ENCODE data around the gene TTLL13.

The TTLL13 gene, protein sequence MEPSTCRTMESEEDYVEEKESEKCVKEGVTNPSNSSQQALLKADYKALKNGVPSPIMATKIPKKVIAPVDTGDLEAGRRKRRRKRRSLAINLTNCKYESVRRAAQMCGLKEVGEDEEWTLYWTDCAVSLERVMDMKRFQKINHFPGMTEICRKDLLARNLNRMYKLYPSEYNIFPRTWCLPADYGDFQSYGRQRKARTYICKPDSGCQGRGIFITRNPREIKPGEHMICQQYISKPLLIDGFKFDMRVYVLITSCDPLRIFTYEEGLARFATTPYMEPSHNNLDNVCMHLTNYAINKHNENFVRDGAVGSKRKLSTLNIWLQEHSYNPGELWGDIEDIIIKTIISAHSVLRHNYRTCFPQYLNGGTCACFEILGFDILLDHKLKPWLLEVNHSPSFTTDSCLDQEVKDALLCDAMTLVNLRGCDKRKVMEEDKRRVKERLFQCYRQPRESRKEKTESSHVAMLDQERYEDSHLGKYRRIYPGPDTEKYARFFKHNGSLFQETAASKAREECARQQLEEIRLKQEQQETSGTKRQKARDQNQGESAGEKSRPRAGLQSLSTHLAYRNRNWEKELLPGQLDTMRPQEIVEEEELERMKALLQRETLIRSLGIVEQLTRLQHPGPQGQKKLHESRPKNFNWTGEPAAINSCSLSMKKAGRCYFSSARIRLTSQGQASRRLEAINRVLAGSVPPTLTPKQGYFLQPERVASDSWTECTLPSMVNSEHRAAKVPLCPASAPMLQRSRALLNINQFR

DNA sequence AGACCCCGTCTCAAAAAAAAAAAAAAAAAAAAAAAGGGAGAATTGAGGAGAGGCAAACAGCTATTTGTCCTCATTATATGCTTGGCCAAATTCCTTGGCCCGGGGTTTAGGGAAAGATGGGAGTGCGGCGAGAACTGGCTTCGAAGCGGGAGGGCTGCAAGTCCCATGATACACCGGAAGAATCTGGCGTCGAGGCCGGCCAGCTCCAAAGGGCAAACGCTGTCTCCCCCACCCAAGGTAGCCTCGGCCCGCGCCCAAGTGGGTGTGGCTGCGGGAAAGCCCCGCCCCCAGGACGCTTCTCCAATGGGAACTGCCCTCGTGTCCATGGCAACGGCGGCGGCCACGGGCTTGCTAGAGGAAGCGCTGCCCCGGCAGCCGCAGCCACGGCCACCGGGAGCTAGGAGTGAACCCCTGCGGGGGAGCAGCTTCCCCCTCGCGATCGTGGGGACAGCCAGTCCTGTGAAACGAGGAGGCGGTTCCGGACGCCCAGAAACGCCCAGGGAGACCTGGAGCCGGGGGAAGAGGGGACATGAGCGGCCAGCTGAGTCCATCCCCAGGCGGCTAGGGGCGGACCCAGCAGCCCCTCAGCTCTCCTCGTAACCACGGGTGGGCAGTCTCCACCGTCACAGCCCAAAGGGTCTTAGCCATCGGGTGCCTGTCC, at the start of gene TTLL13:
TSS of gene TTLL13 (plus strand) at position 354 of the 661 bp plus-strand sequence. CDS start 1,075 bp downstream, outside the sequence.
- FAIRE-seq, result no peak

DNA sequence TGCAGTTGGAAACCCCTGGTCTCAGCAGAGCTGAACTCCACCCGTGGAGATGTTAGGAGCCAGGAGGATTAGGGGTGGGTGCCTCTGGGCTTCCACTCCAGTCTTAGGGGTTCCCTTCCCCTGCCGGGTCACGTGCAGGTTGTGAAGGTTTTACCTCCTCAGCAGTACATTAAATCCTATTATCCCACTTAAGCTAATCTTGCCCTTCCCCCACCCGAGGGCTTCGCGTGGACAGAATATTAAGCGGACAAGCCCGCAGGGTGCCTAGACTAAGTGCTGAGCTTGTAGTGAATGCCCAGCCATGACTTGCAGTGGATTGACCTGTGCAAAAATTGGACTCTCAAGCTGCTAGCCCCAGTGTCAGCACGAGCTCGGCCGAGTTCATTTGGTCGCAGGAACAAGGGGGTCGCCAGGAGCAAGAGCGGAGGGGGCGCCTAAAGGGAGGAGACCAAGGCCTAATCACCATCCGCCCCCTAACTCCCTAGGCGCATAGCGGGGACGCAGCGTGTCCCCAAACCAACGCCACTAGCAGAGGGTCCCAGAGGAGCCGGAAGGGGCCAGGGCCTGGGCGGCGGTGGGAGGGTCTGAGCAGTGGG, 48.7 kb upstream of the TTLL13 start:
- no peak for FAIRE-seq

DNA sequence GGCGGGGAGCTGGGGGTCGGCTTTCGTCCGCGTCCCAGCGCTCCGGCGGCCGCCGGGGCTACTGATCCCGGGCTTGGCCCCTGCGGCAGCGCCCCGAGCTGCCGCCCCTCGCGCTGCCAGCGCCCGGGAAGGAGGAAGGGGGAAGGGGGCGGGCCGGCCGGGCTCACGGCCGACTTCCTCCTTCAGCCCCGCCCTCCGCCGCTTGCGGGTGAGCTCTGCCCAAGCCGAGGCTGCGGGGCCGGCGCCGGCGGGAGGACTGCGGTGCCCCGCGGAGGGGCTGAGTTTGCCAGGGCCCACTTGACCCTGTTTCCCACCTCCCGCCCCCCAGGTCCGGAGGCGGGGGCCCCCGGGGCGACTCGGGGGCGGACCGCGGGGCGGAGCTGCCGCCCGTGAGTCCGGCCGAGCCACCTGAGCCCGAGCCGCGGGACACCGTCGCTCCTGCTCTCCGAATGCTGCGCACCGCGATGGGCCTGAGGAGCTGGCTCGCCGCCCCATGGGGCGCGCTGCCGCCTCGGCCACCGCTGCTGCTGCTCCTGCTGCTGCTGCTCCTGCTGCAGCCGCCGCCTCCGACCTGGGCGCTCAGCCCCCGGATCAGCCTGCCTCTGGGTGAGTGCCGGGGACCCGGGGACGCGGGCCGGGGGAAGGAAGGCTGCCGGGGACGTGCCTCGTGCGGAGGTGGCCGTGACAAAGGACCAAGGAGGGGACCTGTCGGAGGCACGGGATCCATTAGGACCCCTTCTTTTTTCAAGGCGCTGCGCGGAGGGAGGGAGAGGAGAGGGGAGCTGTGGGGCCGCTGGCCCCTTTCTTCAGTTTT, 48.0 kb upstream of the TTLL13 start, which contains the start of gene SEMA4B:
TSS of gene SEMA4B (plus strand) at position 201 of the 814 bp plus-strand sequence. CDS start at position 450, 249 bp downstream.
- FAIRE-seq, result no peak

DNA sequence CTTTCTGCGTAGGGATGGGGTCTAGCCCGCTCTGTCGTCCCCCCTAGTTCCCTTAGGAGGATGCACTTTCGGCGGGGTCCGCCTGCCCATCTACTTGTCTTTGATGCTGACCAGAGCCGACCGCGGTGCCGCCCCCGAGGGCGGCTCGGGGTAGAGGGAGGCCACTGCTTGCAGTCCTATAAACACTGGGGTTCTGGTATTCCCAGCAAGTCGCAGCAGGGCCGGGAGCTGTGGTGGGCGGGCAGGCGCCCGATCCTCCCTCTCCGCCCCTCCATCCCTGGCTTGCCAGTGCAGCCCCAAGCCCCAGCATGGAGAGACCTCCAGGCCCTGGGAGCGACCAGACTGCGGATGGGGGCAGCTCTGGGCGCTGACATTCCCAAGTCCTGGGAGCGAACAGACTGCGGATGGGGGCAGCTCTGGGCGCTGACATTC, 47.4 kb upstream of the TTLL13 start:
- FAIRE-seq, result no peak

DNA sequence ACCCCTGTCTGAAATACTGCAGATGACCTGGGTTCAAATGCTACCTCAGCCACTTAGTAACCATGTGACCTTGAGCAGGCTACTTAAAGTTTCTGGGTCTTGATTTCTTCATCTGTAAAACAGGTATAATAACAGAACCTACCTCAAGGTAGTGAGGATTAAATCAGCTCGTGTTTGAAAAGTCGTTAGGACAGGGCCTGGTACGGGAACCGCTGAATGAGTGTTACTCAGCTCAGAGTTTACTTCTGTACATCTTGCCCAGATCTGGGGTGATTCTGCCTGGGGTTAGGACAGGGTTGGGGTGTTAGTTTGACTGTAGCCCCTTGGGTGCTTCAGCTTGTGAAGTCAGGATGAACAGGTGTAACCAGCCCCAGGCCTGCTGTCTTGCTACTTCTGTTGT, 46.4 kb upstream of the TTLL13 start:
- FAIRE-seq, result no peak

DNA sequence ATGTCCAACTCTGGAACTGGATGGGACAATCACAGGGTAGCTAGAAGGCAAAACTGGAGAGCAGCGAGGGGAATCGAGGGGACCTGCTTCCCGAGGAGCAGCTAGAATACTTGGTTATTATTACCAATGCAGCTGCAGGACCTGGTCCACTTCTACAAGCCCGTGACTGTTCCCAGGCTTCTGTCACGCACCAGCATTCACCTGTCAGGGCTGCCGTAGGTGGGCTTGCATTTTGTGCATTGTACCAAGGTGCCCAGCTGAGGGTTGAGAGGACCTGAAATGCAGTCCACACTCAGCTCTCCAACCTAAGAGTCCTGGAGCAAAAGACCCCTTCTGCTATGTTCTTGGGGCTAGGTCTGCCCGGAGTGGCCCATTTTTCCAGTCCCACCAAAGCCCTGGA, 45.9 kb upstream of the TTLL13 start:
- no peak for FAIRE-seq

DNA sequence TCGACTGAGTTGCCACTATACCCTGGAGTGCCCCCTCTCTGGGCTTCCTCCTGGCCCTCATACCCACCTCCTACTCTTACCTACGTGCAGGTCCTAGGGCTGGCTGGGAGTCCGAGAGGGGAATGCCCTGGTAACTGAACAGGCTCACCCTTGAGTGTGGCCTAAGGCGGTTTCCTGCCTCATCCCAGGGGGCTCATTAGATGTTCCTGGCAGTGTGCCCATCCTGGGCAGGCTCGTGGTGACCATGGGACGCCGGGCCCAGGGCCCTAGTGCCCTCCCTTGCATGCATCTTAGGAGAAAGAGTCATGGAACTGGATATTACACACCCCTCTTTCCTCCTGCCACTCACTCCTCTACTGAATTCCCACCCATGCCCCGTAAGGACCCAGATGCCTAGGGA, 45.4 kb upstream of the TTLL13 start:
- FAIRE-seq, result no peak

DNA sequence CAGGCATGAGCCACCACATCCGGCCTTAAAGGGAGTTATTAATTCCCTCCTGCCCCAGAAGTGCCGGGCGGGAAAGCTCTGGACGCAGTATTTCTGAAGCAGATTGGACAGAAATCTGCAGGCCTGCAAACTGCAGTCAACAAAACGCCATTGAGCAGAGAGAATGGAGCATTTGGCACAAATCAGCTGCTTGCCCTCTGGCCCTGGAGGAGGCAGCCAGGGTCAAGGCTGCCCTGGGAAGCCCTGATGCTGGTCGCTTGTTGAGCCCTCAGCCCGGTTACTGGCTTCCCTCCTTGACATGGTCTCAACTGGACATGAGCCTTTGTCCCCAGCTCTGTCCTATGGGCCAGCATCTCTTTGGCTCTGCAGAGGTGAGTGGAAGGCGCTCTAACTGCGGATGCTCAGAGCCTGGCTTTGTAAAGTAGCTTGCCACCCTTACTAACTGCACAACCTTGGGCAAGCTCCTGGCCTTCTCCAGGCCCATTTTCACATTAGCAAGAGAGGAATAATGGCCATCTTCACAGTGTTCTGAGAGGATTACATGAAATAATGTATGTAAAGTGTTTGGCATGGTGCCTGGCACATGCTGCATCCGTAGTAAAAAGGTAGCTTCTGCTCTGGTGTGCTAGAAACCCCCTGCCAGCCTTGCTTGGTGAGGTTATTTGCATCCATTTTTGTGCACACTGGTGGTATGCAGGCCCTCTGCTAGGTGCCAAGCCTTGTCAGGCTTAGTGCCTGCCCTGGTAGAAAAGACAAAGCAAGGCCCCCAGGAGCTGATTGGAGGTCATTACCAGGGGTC, 44.1 kb upstream of the TTLL13 start:
- FAIRE-seq, result no peak

DNA sequence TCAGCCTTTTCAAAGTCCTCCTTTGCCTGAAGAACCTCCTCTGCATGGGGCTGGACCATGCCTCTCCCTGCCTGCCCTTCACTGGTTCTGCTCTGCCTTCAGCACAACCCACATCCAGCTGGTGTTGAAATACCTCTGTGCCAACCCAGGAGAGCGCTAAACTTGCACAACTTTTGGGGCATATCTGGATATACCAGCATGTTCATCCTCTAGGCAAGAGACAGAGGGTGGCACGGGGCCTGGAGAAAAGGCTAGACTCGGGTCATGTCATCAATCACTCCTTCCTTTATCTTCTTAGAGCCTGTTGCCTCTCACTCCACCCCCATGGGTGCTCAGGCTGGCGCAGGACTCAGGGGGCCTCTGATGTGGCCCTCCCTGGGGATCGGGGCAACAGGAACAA, 43.5 kb upstream of the TTLL13 start:
- FAIRE-seq, result no peak

DNA sequence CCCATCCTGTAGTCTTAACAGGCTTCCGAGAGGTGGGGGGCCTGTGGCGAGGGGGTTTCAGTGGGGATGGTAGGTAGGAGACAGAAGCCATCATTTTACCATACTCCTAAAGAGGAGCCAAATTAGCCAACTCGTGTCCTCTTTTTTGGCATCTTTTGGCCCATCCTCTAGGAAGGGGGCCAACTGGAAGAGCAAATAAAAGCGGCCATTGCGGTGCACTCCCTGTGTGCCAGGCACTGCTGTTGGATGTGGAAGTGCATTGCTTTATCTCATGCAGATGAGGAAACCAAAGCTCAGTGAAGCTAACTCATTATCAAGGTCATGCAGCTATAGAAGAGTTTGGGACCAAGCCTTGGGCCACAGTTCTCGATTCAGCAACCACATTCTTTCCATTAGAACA, 42.1 kb upstream of the TTLL13 start:
- no peak for FAIRE-seq

DNA sequence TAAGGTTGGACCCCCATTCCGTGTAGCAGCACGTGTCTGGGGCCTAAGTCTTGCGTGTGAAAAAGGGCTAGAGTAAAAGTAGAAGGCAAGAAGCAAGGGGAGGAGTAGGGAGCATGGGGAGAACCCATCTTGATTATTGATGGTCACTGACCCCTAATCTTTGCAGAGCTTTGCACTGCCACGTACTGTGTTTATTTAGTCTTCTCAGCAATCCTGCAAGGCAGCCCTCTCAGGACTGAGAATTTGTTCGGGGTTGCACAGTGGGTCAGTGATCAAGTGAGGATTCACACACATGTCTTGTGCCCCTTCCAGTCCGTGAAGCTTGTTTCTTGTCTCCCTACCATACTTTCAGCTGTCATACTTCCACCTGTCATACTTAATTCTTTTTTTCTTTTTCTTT, 41.0 kb upstream of the TTLL13 start:
- no peak for FAIRE-seq

DNA sequence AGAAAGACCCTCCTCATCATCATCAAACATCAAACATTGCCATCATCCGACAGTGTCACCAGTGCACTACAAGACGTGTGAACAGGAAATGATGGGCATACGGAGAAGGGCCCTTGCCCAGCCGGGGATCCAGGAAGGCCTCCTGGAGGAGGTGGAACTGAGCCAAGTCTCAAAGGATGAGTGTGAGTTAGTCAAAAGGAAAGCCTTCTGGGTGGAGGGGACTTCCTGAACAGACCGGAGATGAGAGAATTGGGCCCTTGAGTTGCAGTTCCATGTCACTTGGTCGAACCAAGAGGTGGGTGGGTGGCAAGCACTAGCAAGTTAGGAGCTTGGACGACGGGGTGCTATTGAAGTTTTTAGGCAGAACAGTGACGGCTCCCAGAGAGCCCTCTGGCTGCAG, 39.8 kb upstream of the TTLL13 start:
- no peak for FAIRE-seq

DNA sequence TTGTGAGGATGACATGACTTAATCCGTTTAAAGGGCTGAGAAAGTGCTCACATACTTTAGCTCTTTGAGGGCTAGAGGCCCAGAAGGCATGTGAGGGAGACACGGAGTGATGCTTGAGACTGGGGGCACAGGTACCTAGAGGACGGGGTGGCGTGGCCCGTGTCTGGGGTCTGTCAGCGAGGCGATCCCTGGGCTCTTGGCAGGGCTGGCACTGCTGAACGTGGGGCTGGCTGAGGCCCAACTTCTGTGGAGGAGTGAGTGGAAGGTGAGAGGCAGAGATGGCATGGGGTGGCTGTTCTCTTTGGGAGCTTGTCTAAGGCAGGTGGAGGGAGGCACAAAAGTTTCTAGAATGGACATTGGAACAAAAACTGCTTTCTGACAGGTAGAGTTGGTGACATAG, 38.8 kb upstream of the TTLL13 start:
- FAIRE-seq, result no peak

DNA sequence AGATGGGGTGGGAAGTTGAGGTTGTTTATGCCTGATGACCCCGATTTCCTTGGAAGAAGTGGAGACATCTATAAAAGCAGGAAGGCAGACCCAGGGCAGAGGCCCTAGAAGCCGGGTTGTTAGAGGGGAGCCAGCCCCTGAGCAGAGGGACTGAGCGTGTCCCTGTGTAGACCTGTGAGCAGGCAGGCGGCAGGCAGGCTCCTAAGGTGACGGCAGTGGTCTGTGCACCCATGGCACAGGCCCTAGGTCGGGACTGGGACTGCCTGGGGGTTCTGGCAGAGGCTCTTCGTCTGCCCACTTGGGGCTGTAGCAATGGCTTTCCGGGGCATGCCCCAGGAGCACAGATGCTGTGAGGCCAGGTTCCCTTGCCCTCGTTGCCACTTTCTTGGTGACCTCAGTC, 38.3 kb upstream of the TTLL13 start:
- no peak for FAIRE-seq

DNA sequence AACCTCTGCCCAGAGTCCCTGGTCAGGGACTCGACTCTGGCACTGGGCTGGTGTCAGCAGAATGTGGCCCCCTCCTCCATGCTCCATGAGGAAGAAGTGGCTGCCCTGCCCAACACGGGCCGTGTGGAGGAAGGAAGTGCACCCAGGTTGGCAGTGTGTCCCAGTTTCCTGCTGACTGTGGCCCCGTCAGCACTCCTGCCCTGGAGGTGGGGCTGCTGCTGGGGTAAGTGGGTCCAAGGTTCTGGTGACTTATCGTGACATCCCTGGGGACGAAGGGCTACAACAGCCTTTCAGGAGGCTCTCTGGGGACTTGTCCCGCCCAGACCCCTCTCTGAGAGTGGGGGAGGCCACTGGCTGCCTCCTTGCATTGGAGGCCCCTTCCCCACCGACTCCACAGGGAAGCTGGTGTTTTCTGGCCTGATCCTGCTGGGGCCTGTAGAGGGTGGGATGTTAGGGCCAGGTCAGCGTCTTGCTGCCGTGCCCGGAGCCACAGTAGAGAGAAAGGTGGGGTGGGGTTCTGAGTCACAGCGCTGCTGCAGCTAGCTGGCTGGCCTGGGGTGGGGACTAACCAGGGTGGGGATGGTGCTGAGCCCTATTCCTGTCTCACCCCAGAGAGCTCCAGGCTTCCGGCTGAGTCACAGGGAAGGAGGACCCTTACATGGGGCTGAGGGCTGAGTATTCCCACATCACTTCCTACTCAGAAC, 37.8 kb upstream of the TTLL13 start:
- no peak for FAIRE-seq

DNA sequence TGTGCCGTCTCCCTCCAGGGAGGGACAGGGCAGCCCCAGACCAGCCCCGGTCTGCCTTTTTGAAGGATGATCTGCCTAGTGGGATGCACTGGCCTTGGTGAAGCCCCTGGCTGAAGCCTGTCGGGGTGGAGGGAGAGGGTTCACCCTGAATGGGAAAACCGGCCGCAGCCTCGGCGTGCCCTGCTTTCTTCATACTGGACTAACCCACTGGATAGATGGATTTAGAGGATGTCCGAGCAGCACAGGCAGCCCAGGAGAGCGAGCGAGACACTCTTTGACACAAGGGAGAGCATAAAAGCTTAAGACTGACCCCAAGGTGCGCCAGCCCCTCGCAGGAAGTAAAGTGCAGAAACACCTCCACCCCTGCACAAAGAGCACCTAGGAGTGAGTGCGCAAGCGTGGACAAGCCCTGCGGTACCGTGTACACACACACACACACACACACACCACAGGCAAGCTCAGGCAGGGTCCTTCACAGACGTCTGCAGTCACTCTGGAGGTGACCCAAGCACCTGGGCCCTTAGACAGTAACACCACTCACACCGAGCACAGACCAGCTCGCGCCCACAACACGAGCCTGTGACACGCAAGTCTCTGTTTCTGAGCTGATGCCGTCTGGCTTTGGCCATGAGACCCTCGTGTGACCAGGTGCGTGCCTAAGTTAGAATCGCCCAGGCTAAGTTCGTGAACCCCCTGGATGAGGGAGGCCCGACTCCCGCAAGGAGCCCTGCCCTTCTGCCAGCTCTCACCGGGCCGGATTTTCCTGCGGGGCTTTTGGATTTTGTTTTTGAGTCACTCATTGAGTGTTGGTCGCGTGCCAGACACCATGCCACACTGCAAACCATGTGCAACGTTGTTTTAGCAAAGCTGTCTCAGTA, 36.9 kb upstream of the TTLL13 start:
- FAIRE-seq, result no peak

DNA sequence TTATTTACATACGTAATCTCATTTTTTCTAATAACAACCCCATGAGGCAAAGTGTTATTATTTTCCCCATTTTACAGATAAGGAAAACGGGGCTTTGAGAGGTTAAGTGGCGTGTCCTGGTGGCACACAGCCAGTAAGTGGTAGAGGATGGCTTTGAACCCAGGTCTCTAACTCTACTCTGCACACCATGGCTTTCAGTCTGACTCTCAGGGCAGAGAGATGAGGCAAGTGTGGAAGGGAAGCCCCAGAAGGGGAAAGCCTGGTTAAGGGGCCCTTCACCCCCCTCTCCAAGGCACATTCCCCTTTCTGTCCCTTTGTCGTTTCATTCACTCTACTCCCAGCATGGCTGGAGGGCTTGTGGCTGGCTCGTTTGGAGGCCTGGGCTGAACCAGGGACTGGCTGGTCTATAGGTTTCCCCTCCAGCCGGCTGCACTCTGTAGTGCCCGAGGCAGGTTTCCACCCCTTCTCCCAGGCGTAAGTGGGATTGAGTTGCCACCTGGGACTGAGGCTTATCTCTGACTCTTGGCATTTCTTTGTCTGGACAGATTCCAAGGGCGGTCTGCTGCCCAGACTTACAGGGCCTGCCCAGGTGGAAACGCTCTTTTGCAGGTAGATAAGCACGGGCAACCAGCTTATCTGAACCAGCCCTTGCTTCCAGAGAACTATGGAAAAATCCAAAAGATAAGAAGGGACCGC, 36.1 kb upstream of the TTLL13 start:
- FAIRE-seq, result no peak

DNA sequence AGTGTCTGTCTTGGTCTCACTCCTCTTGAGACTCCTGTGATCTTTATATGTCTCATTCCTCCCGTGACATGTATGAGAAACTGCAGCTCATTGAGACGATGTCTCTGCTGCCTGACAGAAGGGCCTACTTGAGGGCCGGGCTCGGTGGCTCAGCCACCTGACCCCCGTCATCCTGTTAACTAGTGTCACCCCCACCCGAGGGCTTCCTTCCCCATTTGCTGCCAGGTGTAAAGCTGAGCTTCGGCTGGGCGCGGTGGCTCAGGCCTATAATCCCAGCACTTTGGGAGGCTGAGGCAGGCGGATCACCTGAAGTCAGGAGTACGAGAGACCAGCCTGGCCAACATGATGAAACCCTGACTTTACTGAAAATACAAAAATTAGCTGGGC, 35.5 kb upstream of the TTLL13 start:
- FAIRE-seq, result no peak

DNA sequence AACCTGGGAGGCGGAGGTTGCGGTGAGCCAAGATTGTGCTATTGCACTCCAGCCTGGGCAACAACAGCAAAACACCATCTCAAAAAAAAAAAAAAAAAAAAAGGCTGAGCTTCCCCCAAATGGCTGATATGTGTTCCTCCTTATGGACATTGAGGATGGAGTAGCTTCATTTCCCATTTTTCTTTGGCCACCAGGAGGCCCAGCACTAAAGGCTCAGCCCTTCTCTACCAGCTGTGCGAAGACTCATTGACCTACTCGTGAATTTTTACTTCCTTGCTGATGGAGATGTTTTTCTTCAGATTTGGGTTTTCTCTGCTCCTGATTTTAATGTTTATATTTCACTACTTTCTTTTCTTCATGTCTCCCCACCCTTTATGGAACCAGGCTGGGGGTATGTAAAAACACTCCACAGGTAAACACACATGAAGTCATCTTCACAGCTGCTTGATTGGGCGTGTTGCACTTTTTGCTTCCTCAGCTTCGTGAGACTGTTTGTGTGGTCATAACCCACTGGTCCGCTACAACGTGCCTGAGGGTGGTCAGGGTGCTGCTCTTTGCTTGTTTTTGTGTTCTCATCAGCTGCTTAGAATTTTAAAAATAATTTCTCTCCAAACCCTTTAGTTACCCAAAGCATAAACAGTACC, 34.7 kb upstream of the TTLL13 start:
- FAIRE-seq, result no peak

Data from A204.1 (cell line).